HCT116 (cell line): ENCODE results near the gene FZR1. TPM values are rescaled to one million over a fixed set of nuclear protein-coding genes. Genes with fewer than 3 reads are reported as not detected.

Source experiments
- ATAC-seq: fragments of 200-7000 bp; cut with Tn5 transposase; 2 replicates; pipeline ENCODE4 v1.9.1; 2020; ENCODE audit warnings: mild to moderate bottlenecking, moderate library complexity
- BruUV-seq: library from RNA; stranded (reverse); fragments of 400-500 nt; replicated peaks from 2 replicates; lab custom pipeline; 2021; lab: Mats Ljungman, UMichigan
- CTCF ChIA-PET: fragments of 300-600 bp; sonication (Branson Sonifier 250); formaldehyde crosslinking; loops from one replicate; lab custom pipeline; 2021; ENCODE audit warnings: antibody characterized with exemption; lab: Charles Lee
- POLR2A ChIA-PET: fragments of 300-600, 350-600 bp; sonication (Branson Sonifier 250); formaldehyde crosslinking; loops from one replicate; lab custom pipeline; 2021; ENCODE audit warnings: antibody characterized with exemption; lab: Charles Lee
- RAD21 ChIA-PET, 2 experiments: fragments of 300-600 bp; sonication (Branson Sonifier 250); formaldehyde crosslinking; loops; one replicate each; lab custom pipeline; 2023; ENCODE audit warnings: low total read pairs in 2 of 2; ENCODE audit not compliant: uncharacterized antibody in 2 of 2, unreplicated experiment in 2 of 2, low non-redundant PET in 1 of 2; lab: Charles Lee
- DNase-seq: peaks from one replicate; pipeline ENCODE4 v3.0.0-alpha.2; 2010; ENCODE audit warnings: low read depth, low spot score
- H2AFZ ChIP-seq: fragments of 200-600 bp; shearing (Covaris generic), sonication (generic); 2 replicates; pipeline ENCODE4 v1.6.1; 2017; ENCODE audit warnings: low read depth, mixed run types, mixed read lengths, antibody characterized with exemption, low read length; ENCODE audit not compliant: poor library complexity, severe bottlenecking
- H3K27ac ChIP-seq: 2 replicates; pipeline ENCODE4 v1.5.1; 2012; ENCODE audit warnings: low read depth, low read length
- H3K27me3 ChIP-seq: fragments of 200-600 bp; sonication (generic); 2 replicates; pipeline ENCODE4 v1.6.1; 2016; ENCODE audit warnings: mixed run types, low read length, mixed read lengths; ENCODE audit not compliant: insufficient read depth
- H3K36me3 ChIP-seq, 2 experiments: fragments of 200-500 bp in 1 of 2; fragments of 200-600 bp in 1 of 2; sonication (Bioruptor generic) in 1 of 2; sonication (generic) in 1 of 2; 2 replicates each; pipeline versions ENCODE4 v1.5.1 to v1.6.1; 2014 to 2016; ENCODE audit warnings: low read length in 2 of 2, inconsistent platforms in 1 of 2, mixed read lengths in 1 of 2, mixed run types in 1 of 2; ENCODE audit not compliant: insufficient read depth in 2 of 2, control insufficient read depth in 1 of 2
- H3K4me1 ChIP-seq, 2 experiments: fragments of 200-600 bp in 1 of 2; sonication (generic) in 1 of 2; 2 replicates each; pipeline versions ENCODE4 v1.5.1 to v1.6.1; 2012 to 2017; ENCODE audit warnings: low read length in 2 of 2, inconsistent platforms in 1 of 2, mild to moderate bottlenecking in 1 of 2, mixed read lengths in 1 of 2, mixed run types in 1 of 2, moderate library complexity in 1 of 2; ENCODE audit not compliant: insufficient read depth in 2 of 2, control insufficient read depth in 1 of 2
- H3K4me2 ChIP-seq: fragments of 200-600 bp; sonication (generic); 2 replicates; pipeline ENCODE4 v1.6.1; 2017; ENCODE audit warnings: mixed run types, low read length, mixed read lengths
- H3K4me3 ChIP-seq, 2 experiments: fragments of 200-600 bp in 1 of 2; sonication (generic) in 1 of 2; replicated peaks in 1 of 2; 2 replicates each; pipeline ENCODE4 v1.5.1; 2011 to 2016; ENCODE audit warnings: low read length in 2 of 2, control low read depth in 1 of 2, low read depth in 1 of 2, mild to moderate bottlenecking in 1 of 2, mixed read lengths in 1 of 2, mixed run types in 1 of 2
- H3K79me2 ChIP-seq: fragments of 200-600 bp; sonication (generic); 2 replicates; pipeline ENCODE4 v1.6.1; 2017; ENCODE audit warnings: mild to moderate bottlenecking, mixed run types, low read length, moderate library complexity, mixed read lengths; ENCODE audit not compliant: insufficient read depth
- H3K9ac ChIP-seq: fragments of 200-600 bp; sonication (generic); 2 replicates; pipeline ENCODE4 v1.6.1; 2016; ENCODE audit warnings: low read length, mixed read lengths
- H3K9me2 ChIP-seq: fragments of 200-600 bp; sonication (generic), shearing (Covaris generic); 2 replicates; pipeline ENCODE4 v1.6.1; 2017; ENCODE audit warnings: mixed run types, mild to moderate bottlenecking, moderate library complexity; ENCODE audit not compliant: insufficient read depth
- H3K9me3 ChIP-seq, 2 experiments: fragments of 200-500 bp in 1 of 2; fragments of 200-600 bp in 1 of 2; sonication (Bioruptor generic) in 1 of 2; sonication (generic) in 1 of 2; 2 replicates each; pipeline ENCODE4 v1.6.1; 2014 to 2017; ENCODE audit warnings: low read length in 2 of 2, mixed read lengths in 2 of 2, inconsistent platforms in 1 of 2, low read depth in 1 of 2, mild to moderate bottlenecking in 1 of 2, mixed run types in 1 of 2, moderate library complexity in 1 of 2; ENCODE audit not compliant: control insufficient read depth in 1 of 2, insufficient read depth in 1 of 2
- H4K20me1 ChIP-seq: fragments of 200-600 bp; sonication (generic), shearing (Covaris generic); 2 replicates; pipeline ENCODE4 v1.6.1; 2017; ENCODE audit warnings: mixed run types, mild to moderate bottlenecking, moderate library complexity; ENCODE audit not compliant: insufficient read depth
- CBX3 ChIP-seq: IDR thresholded peaks from 2 replicates; pipeline ENCODE4 v1.6.1; 2012; ENCODE audit warnings: low read depth
- CTCF ChIP-seq, 3 experiments: fragments of 200-600 bp in 1 of 3; sonication (generic) in 1 of 3; IDR thresholded peaks in 2 of 3; conservative IDR thresholded peaks in 1 of 3; 2 replicates each; pipeline ENCODE4 v1.5.1; 2012 to 2017; ENCODE audit warnings: low read depth in 2 of 3, low read length in 2 of 3, antibody characterized with exemption in 1 of 3, borderline replicate concordance in 1 of 3, control low read depth in 1 of 3, mild to moderate bottlenecking in 1 of 3, mixed read lengths in 1 of 3, mixed run types in 1 of 3, moderate library complexity in 1 of 3; ENCODE audit not compliant: insufficient read depth in 1 of 3
- EGR1 ChIP-seq: IDR thresholded peaks from 2 replicates; pipeline ENCODE4 v1.6.1; 2012; ENCODE audit warnings: low read depth
- ELF1 ChIP-seq: IDR thresholded peaks from 2 replicates; pipeline ENCODE4 v1.6.1; 2012; ENCODE audit warnings: low read depth, borderline replicate concordance
- EZH2 ChIP-seq: fragments of 200-600 bp; sonication (generic); IDR thresholded peaks from 2 replicates; pipeline ENCODE4 v1.6.1; 2017; ENCODE audit warnings: antibody characterized with exemption, mixed run types
- EZH2phosphoT487 ChIP-seq: fragments of 200-600 bp; IDR thresholded peaks from 2 replicates; pipeline ENCODE4 v1.6.1; 2018; ENCODE audit warnings: antibody characterized with exemption, borderline replicate concordance
- FOSL1 ChIP-seq: IDR thresholded peaks from 2 replicates; pipeline ENCODE4 v1.6.1; 2012; ENCODE audit warnings: low read depth
- POLR2A ChIP-seq: IDR thresholded peaks from 2 replicates; pipeline ENCODE4 v1.7.0; 2011; ENCODE audit warnings: borderline replicate concordance; ENCODE audit not compliant: insufficient read depth, insufficient read length; ENCODE audit errors: extremely low read depth
- POLR2AphosphoS5 ChIP-seq: IDR thresholded peaks from 2 replicates; pipeline ENCODE4 v1.6.1; 2011; ENCODE audit warnings: mild to moderate bottlenecking, low read depth, low read length, moderate library complexity
- REST ChIP-seq: IDR thresholded peaks from 2 replicates; pipeline ENCODE4 v1.6.1; 2012; ENCODE audit warnings: low read depth
- YY1 ChIP-seq: IDR thresholded peaks from 2 replicates; pipeline ENCODE4 v1.6.1; 2011; ENCODE audit warnings: low read length, low read depth, moderate library complexity, mild to moderate bottlenecking; ENCODE audit not compliant: insufficient replicate concordance; ENCODE audit errors: extremely low read depth
- intact Hi-C: fragments of 100-400 bp; cut with micrococcal nuclease; formaldehyde crosslinking; loops from 2 replicates; pipeline ENCODE4 v1.10.0; 2022
- total RNA-seq: library from RNA; stranded (reverse); gene quantifications from one replicate; pipeline ENCODE4 v1.2.1, GENCODE V29; 2021; ENCODE audit not compliant: unreplicated experiment

Gene FZR1
- total RNA-seq, 1 experiment from 2014 or later = 60.3 TPM

- TF ChIP-seq POLR2A (no peak), ELF1 (no peak), POLR2AphosphoS5 (peak; percentile 36)
- no peaks in the 10 kb centered on the region for H3K27me3 ChIP-seq
- peaks cover 0 to 6% of the 10 kb centered on the region in 2 experiments; a peak in 1 of 4 replicates for H3K36me3 ChIP-seq
- H3K9ac ChIP-seq = no peak within 1 kb of the TSS
- POLR2A ChIA-PET = interaction anchor here (0.8 kb wide), 1 partner anchor 38 kb away, joined by 3 read pairs; no protein-coding TSS in a partner anchor
- no peaks in the 10 kb centered on the region for H3K9me2 ChIP-seq
- DNase-seq (no peak), ATAC-seq (peak; percentile 50)
- H3K9me3 ChIP-seq = no peaks in the 10 kb centered on the region
- H3K79me2 ChIP-seq = no peaks in the 10 kb centered on the region
- intact Hi-C loops = no loop called here
- peak within 1 kb of the TSS; percentile 36 for H3K27ac ChIP-seq
- H4K20me1 ChIP-seq = no peaks in the 10 kb centered on the region
- H3K4me2 ChIP-seq = peak within 1 kb of the TSS; percentile 33
- H2AFZ ChIP-seq = no peak within 1 kb of the TSS
- H3K4me1 ChIP-seq = peaks cover 3 to 22% of the 10 kb centered on the region in 2 experiments; a peak in 3 of 4 replicates
- no peak within 1 kb of the TSS for H3K4me3 ChIP-seq
- RAD21 ChIA-PET = no interaction called here
- TSS peak; percentile 28 for BruUV-seq
- CTCF ChIA-PET = interaction anchor here (1.2 kb wide), 1 partner anchor 234 kb away, joined by 3 read pairs; no protein-coding TSS in a partner anchor
Observed at GRCh38 chr19:3538965-3539755, 33.0 kb downstream of the FZR1 start, which contains the start of gene TEKTIP1. TEKTIP1 (plus strand) TSS chr19:3539174; CDS start chr19:3539178, 4 bp downstream.

- no peak for ATAC-seq
- ChIA-PET POLR2A (no interaction called here), RAD21 (interaction anchor here in 1 of 2 experiments (0.7 kb wide), 1 partner anchor 69 kb away, joined by 6 read pairs; no protein-coding TSS in a partner anchor), CTCF (interaction anchor here (1.2 kb wide), 1 partner anchor 235 kb away, joined by 3 read pairs; no protein-coding TSS in a partner anchor)
- H3K27me3 ChIP-seq = no peaks in the 10 kb centered on the region
- H3K79me2 ChIP-seq = no peaks in the 10 kb centered on the region
- no peak overlapping the region for H3K9ac ChIP-seq
- H3K27ac ChIP-seq = peak overlapping the region; percentile 36; the same call in 1 of the 2 replicates
- H3K4me1 ChIP-seq = peaks cover 3 to 22% of the 10 kb centered on the region in 2 experiments; a peak in 3 of 4 replicates
- H3K9me3 ChIP-seq = no peaks in the 10 kb centered on the region
- no peaks in the 10 kb centered on the region for H3K9me2 ChIP-seq
- TF ChIP-seq YY1 (no peak), CBX3 (no peak), REST (no peak), POLR2A (no peak), CTCF (IDR thresholded peaks at IDR 0.05 in 2 of 3, conservative IDR thresholded peaks at IDR 0.05 in 1 of 3; ENCODE audit: borderline replicate concordance in 1 of 3, insufficient read depth in 1 of 3, low read depth in 2 of 3, low read length in 2 of 3) (no peak), EZH2 (no peak), FOSL1 (no peak), EGR1 (no peak), POLR2AphosphoS5 (no peak), EZH2phosphoT487 (no peak)
- no peak overlapping the region for H2AFZ ChIP-seq
- 0 out of 2 replicates have a peak overlapping the region, but pooled peaks have one; percentile 33 for H3K4me2 ChIP-seq
- no peak for DNase-seq
- intact Hi-C loops = no loop called here
- no TSS peak for BruUV-seq
- no peak overlapping the region for H3K4me3 ChIP-seq
- no peaks in the 10 kb centered on the region for H4K20me1 ChIP-seq
- H3K36me3 ChIP-seq = peaks cover 4 to 7% of the 10 kb centered on the region in 2 experiments; a peak in 1 of 4 replicates
Observed at GRCh38 chr19:3539756-3540118, 33.6 kb downstream of the FZR1 start.
